GM12872 (cell line): ENCODE data around the gene PCDHGB5.

ENCODE experiments used
- TF ChIP-seq, protein P1 (sequence below): IDR thresholded peaks from 3 replicates; pipeline ENCODE4 v1.5.1; 2011; ENCODE audit warnings: low read depth, mild to moderate bottlenecking, low read length, moderate library complexity; ENCODE audit not compliant: insufficient read depth

Gene PCDHGB5

DNA sequence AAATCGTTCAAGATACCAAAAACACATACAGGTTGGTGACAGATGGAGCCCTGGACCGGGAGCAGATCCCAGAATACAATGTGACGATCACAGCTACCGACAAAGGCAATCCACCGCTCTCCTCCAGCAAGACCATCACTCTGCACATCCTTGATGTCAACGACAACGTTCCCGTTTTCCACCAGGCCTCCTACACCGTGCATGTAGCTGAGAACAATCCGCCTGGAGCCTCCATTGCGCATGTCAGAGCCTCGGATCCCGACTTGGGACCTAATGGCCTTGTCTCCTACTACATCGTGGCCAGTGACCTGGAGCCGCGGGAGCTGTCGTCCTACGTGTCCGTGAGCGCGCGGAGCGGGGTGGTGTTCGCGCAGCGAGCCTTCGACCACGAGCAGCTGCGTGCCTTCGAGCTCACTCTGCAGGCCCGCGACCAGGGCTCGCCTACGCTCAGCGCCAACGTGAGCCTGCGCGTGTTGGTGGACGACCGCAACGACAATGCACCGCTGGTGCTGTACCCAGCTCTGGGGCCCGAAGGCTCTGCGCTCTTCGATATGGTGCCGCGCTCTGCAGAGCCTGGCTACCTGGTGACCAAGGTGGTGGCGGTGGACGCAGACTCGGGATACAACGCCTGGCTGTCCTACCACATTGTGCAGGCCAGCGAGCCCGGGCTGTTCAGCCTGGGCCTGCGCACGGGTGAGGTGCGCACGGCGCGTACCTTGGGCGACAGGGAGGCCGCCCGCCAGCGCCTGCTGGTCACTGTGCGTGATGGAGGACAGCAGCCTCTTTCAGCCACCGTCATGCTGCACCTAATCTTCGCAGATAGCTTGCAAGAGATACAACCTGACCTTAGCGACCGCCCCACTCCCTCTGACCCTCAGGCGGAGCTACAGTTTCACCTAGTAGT, 25.9 kb upstream of the PCDHGB5 start:
- TF ChIP-seq, protein P1, sequence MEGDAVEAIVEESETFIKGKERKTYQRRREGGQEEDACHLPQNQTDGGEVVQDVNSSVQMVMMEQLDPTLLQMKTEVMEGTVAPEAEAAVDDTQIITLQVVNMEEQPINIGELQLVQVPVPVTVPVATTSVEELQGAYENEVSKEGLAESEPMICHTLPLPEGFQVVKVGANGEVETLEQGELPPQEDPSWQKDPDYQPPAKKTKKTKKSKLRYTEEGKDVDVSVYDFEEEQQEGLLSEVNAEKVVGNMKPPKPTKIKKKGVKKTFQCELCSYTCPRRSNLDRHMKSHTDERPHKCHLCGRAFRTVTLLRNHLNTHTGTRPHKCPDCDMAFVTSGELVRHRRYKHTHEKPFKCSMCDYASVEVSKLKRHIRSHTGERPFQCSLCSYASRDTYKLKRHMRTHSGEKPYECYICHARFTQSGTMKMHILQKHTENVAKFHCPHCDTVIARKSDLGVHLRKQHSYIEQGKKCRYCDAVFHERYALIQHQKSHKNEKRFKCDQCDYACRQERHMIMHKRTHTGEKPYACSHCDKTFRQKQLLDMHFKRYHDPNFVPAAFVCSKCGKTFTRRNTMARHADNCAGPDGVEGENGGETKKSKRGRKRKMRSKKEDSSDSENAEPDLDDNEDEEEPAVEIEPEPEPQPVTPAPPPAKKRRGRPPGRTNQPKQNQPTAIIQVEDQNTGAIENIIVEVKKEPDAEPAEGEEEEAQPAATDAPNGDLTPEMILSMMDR, result no peak

DNA sequence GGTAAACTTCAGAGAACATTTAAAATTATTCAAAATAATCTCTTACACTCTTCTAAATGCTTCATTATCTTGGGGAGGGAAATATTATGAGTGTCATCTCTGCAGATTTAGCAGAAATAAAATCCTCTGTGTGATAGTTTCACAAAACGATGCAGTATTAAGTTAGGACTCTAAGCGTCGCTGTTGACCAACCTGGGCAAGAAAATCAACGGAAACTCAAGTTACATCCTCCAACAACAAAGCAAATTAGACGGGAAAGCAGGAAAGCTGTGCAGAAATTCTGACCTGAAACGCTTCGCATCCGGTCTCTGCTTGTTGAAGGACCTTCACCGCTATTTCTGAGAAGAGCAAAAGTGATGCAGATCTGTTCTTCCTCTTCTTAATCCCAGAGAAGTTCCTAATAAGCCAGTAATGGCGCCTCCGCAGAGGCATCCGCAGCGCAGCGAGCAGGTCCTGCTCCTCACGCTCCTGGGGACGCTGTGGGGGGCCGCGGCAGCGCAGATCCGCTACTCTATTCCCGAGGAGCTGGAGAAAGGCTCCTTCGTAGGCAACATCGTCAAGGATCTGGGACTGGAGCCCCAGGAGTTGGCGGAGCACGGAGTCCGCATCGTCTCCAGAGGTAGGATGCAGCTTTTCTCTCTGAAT, 24.0 kb upstream of the PCDHGB5 start, which contains the start of gene PCDHGA6:
Gene PCDHGA6, plus strand, starts transcription at position 219 of the 645 bp plus-strand sequence. Its CDS starts 193 bp downstream, at position 412.
- TF ChIP-seq, protein P1, result peak; percentile 45; the same call in 1 of the 3 replicates

DNA sequence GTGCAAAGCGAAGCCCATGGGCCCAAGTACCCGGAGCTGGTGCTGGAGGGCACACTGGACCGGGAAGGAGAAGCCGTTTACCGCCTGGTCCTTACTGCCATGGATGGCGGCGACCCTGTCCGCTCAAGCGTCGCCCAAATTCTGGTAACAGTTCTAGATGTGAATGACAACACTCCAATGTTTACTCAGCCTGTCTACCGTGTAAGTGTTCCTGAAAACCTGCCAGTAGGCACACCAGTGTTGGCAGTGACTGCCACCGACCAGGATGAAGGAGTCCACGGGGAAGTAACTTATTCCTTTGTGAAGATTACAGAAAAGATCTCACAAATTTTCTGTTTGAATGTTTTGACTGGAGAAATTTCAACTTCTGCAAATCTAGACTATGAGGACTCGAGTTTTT, 23.1 kb upstream of the PCDHGB5 start:
- TF ChIP-seq, protein P1, result no peak

DNA sequence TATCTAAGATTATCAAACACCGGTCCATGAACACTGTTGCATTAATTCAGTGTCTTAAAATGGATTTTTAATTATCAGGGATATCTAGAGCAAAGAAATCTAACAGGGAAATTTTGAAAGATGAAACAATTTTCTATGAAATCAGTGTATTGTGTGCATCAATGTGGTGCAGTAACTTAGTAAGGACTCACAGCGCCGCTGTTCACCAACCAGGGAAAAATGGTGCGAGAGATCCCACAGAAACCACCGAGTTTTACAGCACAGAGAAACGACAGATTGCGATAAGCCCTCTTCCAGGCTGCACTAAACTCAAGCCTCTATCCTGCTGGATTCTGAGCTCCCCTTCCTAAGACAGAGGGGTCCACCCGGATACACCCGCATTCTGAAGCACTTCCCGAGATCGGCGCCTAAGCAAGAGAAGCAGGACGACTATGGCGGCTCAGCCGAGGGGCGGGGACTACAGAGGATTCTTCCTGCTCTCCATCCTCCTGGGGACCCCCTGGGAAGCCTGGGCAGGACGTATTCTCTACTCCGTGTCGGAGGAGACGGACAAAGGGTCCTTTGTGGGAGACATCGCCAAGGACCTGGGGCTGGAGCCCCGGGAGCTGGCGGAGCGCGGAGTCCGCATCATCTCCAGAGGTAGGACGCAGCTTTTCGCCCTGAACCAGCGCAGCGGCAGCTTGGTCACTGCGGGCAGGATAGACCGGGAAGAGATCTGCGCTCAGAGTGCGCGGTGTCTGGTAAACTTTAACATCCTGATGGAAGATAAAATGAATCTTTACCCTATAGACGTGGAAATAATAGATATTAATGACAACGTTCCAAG, 15.1 kb upstream of the PCDHGB5 start, which contains the start of gene PCDHGA7:
Gene PCDHGA7, plus strand, starts transcription at position 274 of the 826 bp plus-strand sequence. Its CDS starts 158 bp downstream, at position 432.
- TF ChIP-seq, protein P1, result 0 out of 3 replicates have a peak, but pooled peaks have one; percentile 1

DNA sequence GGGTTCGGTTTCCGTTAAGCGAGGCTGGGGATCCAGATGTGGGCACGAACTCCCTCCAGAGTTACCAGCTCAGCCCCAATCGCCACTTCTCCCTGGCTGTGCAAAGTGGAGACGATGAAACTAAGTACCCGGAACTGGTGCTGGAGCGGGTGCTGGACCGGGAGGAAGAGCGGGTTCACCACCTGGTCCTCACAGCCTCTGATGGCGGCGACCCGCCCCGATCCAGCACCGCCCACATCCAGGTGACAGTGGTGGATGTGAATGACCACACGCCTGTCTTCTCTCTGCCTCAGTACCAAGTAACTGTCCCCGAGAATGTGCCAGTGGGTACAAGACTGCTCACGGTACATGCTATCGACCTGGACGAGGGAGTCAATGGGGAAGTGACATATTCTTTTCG, 14.4 kb upstream of the PCDHGB5 start:
- TF ChIP-seq, protein P1, result no peak

DNA sequence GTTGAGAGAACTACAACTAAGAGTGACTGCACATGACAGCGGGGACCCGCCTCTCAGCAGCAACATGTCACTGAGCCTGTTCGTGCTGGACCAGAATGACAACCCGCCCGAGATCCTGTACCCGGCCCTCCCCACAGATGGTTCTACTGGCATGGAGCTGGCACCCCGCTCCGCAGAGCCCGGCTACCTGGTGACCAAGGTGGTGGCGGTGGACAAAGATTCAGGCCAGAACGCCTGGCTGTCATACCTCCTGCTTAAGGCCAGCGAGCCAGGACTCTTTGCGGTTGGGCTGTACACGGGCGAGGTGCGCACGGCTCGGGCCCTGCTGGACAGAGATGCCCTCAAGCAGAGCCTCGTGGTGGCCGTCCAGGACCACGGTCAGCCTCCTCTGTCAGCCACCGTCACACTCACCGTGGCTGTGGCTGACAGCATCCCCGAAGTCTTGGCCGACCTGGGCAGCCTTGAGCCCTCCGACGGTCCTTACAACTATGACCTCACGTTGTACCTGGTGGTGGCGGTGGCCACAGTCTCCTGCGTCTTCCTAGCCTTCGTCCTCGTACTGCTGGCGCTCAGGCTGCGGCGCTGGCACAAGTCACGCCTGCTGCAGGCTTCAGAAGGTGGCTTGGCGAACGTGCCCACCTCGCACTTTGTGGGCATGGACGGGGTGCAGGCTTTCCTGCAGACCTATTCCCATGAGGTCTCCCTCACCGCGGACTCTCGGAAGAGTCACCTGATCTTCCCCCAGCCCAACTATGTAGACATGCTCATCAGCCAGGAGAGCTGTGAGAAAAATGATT, 13.1 kb upstream of the PCDHGB5 start:
- TF ChIP-seq, protein P1, result no peak
